GM21529 (cell line): ENCODE measurements around the gene NFASC.

Source experiments
- ATAC-seq: cut with Tn5 transposase; IDR thresholded peaks from one replicate; pipeline ENCODE4 v1.9.1; 2021; ENCODE audit not compliant: unreplicated experiment

Gene NFASC

DNA sequence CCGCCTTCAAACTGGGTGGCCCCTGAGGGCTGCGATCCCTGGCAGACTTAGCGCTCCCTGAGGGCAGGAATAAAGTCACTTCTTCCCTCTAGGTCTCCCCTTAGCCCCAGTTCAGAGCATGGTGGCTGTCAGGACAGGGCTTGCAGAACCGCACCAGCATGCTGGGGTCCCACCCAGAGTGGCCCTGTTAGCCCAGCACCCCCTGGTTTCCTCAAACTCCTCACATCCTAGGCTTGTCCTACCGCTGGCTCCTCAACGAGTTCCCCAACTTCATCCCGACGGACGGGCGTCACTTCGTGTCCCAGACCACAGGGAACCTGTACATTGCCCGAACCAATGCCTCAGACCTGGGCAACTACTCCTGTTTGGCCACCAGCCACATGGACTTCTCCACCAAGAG lies 188.2 kb downstream of the NFASC start:
- no peak for ATAC-seq

- no peak for ATAC-seq
Observed at GRCh38 chr1:205059660-205060059, 189.0 kb downstream of the NFASC start.

GRCh38 chr1:205060746-205061145 lies 190.1 kb downstream of the NFASC start:
- ATAC-seq: no peak

GRCh38 chr1:205061227-205061626 lies 190.6 kb downstream of the NFASC start:
- ATAC-seq: no peak

DNA sequence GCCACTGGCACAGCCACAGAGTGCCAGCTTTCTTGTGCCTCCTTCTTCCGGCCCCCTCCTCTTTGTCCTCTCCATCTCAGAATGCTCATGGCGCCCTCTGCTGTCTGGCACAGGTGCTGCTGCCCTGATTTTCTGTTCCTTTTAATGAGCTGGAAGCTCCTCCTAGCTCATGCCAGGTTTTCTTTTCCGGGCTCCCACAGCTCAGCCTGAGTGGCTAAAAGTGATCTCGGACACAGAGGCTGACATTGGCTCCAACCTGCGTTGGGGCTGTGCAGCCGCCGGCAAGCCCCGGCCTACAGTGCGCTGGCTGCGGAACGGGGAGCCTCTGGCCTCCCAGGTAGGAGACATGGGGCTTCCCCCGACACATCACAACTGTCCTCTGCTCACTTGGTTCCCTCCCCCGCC lies 191.0 kb downstream of the NFASC start:
- no peak for ATAC-seq

DNA sequence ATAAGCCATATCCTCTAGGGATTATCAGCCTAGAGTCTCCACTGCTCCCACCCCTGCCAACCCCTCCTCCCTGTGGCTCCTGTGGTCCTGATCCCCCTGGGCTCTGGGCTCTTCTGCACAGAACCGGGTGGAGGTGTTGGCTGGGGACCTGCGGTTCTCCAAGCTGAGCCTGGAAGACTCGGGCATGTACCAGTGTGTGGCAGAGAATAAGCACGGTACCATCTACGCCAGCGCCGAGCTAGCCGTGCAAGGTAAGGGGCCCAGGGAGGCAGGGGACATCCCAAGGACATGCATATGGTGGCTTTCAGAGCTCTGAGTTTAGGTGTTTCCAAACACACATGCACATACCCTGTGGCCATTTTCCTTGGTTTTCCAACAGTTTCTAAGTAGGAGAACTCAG lies 191.7 kb downstream of the NFASC start:
- no peak for ATAC-seq

GRCh38 chr1:205062895-205063294 lies 192.2 kb downstream of the NFASC start:
- no peak for ATAC-seq

GRCh38 chr1:205064301-205064700 lies 193.6 kb downstream of the NFASC start:
- ATAC-seq: no peak

- ATAC-seq: no peak
Observed at GRCh38 chr1:205064741-205065316, 194.2 kb downstream of the NFASC start.

- ATAC-seq: no peak
Observed at GRCh38 chr1:205065666-205066065, 195.0 kb downstream of the NFASC start.

GRCh38 chr1:205066141-205066818 lies 195.6 kb downstream of the NFASC start:
- no peak for ATAC-seq

DNA sequence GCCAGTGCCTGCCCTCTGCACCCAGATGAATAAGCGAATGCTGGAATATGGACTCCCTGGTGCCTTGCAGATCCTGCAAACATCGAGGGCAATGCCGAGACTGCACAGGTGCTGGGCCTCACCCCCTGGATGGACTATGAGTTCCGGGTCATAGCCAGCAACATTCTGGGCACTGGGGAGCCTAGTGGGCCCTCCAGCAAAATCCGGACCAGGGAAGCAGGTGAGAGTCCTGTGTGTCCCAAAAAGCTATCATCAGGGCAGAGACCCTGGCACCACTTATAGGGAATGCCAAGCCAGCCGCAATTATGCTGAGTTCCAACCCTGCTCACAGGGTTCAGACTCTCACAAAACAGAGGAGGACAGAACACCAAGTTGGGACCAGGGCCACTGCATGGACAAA lies 196.4 kb downstream of the NFASC start:
- ATAC-seq: no peak

GRCh38 chr1:205068001-205068400 lies 197.3 kb downstream of the NFASC start:
- no peak for ATAC-seq

- ATAC-seq: no peak
Observed at GRCh38 chr1:205068457-205069040, 197.9 kb downstream of the NFASC start.

DNA sequence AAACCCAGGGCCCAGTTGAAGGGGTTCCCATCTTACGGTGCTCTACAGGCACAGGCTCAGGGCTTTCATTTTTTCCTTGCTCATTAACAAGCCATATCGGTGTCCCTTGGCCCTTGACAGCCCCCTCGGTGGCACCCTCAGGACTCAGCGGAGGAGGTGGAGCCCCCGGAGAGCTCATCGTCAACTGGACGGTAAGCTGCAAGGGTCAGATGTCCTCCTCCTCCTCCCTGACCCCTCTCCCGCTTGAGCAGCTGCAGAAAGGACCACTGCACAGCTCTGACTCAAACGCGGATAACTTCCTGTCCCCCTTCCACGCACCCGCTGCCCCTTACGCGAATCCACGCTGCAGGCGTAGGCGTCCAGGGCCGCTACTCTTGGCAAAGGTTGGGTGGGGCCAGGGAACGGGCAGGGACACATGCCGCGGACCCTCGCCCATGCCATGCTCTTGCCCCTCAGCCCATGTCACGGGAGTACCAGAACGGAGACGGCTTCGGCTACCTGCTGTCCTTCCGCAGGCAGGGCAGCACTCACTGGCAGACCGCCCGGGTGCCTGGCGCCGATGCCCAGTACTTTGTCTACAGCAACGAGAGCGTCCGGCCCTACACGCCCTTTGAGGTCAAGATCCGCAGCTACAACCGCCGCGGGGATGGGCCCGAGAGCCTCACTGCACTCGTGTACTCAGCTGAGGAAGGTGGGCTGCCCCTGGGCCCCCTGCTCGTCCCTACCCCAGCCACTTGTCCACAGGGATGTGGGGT lies 198.9 kb downstream of the NFASC start:
- no peak for ATAC-seq

GRCh38 chr1:205071028-205071409 lies 200.4 kb downstream of the NFASC start:
- no peak for ATAC-seq

DNA sequence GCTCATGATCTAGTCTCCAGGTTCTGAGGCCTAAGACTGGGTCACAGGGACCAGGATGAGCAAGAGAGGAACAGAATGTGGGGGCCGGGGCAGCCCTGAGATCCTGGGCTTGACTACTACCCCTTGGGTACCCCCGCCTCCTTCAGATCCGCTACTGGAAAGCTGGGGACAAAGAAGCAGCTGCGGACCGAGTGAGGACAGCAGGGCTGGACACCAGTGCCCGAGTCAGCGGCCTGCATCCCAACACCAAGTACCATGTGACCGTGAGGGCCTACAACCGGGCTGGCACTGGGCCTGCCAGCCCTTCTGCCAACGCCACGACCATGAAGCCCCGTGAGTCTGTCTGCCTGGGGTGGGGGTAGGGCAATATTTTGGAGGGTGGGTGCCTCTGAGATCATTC lies 201.1 kb downstream of the NFASC start:
- ATAC-seq: no peak

GRCh38 chr1:205072286-205072685 lies 201.6 kb downstream of the NFASC start:
- no peak for ATAC-seq
